ENCODE data around the gene TBX15.

DNA sequence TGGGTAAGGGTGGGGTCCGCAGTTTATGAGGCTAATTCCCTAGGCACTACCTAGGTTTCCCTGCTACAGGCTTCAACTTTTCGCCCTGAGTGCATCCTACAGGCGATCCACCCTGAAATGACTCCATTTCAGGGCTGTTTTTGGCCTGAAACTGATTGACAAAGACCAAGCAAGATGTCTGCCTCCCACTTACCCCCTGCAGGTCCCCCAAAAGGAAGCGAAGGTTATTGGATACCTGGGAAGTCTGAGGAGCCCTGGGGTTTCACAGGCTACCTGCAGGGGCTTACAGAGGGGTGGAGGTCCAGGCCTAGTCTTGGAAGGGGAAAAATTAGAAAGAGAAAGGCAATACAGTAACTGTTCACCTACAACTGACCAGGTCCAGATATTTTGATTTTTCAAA lies 3.3 kb upstream of the TBX15 start:
- no peak for TF ChIP-seq CTCF (IDR thresholded peaks at IDR 0.05)
- no peak for TF ChIP-seq POLR2A (IDR thresholded peaks at IDR 0.05)
